Fibroblast of lung (primary cell): ENCODE data around the gene NCOA1.

Experiments
- EZH2 ChIP-seq: IDR thresholded peaks from 2 replicates; pipeline ENCODE4 v1.5.1; 2012; ENCODE audit warnings: low read length, control low read depth, mild to moderate bottlenecking; ENCODE audit errors: missing control alignments
- TF ChIP-seq, protein P1 (sequence below), 2 donors: IDR thresholded peaks in 1 of 2; conservative IDR thresholded peaks in 1 of 2; 1 replicate in 1 of 2; 2 replicates in 1 of 2; pipeline ENCODE4 v1.5.1; 2011 to 2012; ENCODE audit warnings: low read length in 2 of 2, control low read depth in 1 of 2, inconsistent platforms in 1 of 2, low read depth in 1 of 2, mild to moderate bottlenecking in 1 of 2

GRCh38 chr2:24621779-24622538 is 130.9 kb downstream of the NCOA1 start:
- TF ChIP-seq EZH2 = no peak
- TF ChIP-seq, protein P1, sequence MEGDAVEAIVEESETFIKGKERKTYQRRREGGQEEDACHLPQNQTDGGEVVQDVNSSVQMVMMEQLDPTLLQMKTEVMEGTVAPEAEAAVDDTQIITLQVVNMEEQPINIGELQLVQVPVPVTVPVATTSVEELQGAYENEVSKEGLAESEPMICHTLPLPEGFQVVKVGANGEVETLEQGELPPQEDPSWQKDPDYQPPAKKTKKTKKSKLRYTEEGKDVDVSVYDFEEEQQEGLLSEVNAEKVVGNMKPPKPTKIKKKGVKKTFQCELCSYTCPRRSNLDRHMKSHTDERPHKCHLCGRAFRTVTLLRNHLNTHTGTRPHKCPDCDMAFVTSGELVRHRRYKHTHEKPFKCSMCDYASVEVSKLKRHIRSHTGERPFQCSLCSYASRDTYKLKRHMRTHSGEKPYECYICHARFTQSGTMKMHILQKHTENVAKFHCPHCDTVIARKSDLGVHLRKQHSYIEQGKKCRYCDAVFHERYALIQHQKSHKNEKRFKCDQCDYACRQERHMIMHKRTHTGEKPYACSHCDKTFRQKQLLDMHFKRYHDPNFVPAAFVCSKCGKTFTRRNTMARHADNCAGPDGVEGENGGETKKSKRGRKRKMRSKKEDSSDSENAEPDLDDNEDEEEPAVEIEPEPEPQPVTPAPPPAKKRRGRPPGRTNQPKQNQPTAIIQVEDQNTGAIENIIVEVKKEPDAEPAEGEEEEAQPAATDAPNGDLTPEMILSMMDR (conservative IDR thresholded peaks at IDR 0.05 in 1 of 2, IDR thresholded peaks at IDR 0.05 in 1 of 2; ENCODE audit: low read depth in 1 of 2, low read length in 2 of 2) = no peak
